ENCODE results near the gene ZNF182.
A peak's percentile ranks its signal among the peaks of the same experiment; 100 is the strongest.
"Not testable (repeated sequence)": the region's sequence is repeated elsewhere in the genome, so short reads cannot be mapped to it uniquely, and the experiment has no call there.

Gene ZNF182

GRCh38 chrX:48030237-48030636 is 26.4 kb upstream of the ZNF182 start:
- peaks cover 55% of the 10 kb centered on the region for H3K9me3 Mint-ChIP-seq
- H3K27ac Mint-ChIP-seq = no peak overlapping the region
- TF ChIP-seq CTCF (IDR thresholded peaks at IDR 0.05) = no peak
- DNase-seq = no peak
- no peak overlapping the region for H3K4me3 Mint-ChIP-seq
- H3K27me3 Mint-ChIP-seq (ENCODE audit: low read depth, poor library complexity) = no peaks in the 10 kb centered on the region
- H3K4me1 Mint-ChIP-seq = peaks cover 5% of the 10 kb centered on the region
- H3K36me3 Mint-ChIP-seq (ENCODE audit: low read depth) = peaks cover 13% of the 10 kb centered on the region

GRCh38 chrX:48028091-48028490 is 24.3 kb upstream of the ZNF182 start:
- H3K27ac Mint-ChIP-seq = no peak overlapping the region
- no peaks in the 10 kb centered on the region for H3K27me3 Mint-ChIP-seq (ENCODE audit: low read depth, poor library complexity)
- peaks cover 7% of the 10 kb centered on the region for H3K36me3 Mint-ChIP-seq (ENCODE audit: low read depth)

GRCh38 chrX:48027545-48027944 is 23.8 kb upstream of the ZNF182 start:
- H3K4me1 Mint-ChIP-seq; H3K4me3 Mint-ChIP-seq; H3K36me3 Mint-ChIP-seq (ENCODE audit: low read depth); H3K27ac Mint-ChIP-seq; DNase-seq; H3K27me3 Mint-ChIP-seq (ENCODE audit: low read depth, poor library complexity): not testable (repeated sequence)
- peaks cover 53% of the 10 kb centered on the region for H3K9me3 Mint-ChIP-seq

More at GRCh38 chrX:48028091-48028490, 24.3 kb upstream of the ZNF182 start:
- H3K4me3 Mint-ChIP-seq = no peak overlapping the region
- peaks cover 53% of the 10 kb centered on the region for H3K9me3 Mint-ChIP-seq
- peaks cover 5% of the 10 kb centered on the region for H3K4me1 Mint-ChIP-seq
- no peak for TF ChIP-seq CTCF (IDR thresholded peaks at IDR 0.05)
- DNase-seq = no peak

- no peaks in the 10 kb centered on the region for H3K27me3 Mint-ChIP-seq (ENCODE audit: low read depth, poor library complexity)
- TF ChIP-seq CTCF (IDR thresholded peaks at IDR 0.05) = peak; percentile 47
- no peak overlapping the region for H3K4me3 Mint-ChIP-seq
- peaks cover 5% of the 10 kb centered on the region for H3K4me1 Mint-ChIP-seq
- H3K36me3 Mint-ChIP-seq (ENCODE audit: low read depth) = no peaks in the 10 kb centered on the region
- peaks cover 59% of the 10 kb centered on the region for H3K9me3 Mint-ChIP-seq
- H3K27ac Mint-ChIP-seq = no peak overlapping the region
- peak; percentile 33 for DNase-seq
Measured at GRCh38 chrX:48025561-48025960, 21.8 kb upstream of the ZNF182 start.

- no peak for TF ChIP-seq CTCF (IDR thresholded peaks at IDR 0.05)
- DNase-seq = no peak
- peaks cover 5% of the 10 kb centered on the region for H3K4me1 Mint-ChIP-seq
- no peaks in the 10 kb centered on the region for H3K27me3 Mint-ChIP-seq (ENCODE audit: low read depth, poor library complexity)
- no peaks in the 10 kb centered on the region for H3K36me3 Mint-ChIP-seq (ENCODE audit: low read depth)
- H3K4me3 Mint-ChIP-seq = peak overlapping the region; percentile 63
- H3K9me3 Mint-ChIP-seq = peaks cover 44% of the 10 kb centered on the region
- no peak overlapping the region for H3K27ac Mint-ChIP-seq
Measured at GRCh38 chrX:48022738-48023137, 18.9 kb upstream of the ZNF182 start.

- Mint-ChIP-seq H3K4me3 (no peak overlapping the region), H3K27me3 (ENCODE audit: low read depth, poor library complexity) (no peaks in the 10 kb centered on the region), H3K36me3 (ENCODE audit: low read depth) (no peaks in the 10 kb centered on the region), H3K4me1 (peaks cover 5% of the 10 kb centered on the region), H3K27ac (no peak overlapping the region), H3K9me3 (peaks cover 44% of the 10 kb centered on the region)
- no peak for TF ChIP-seq CTCF (IDR thresholded peaks at IDR 0.05)
- DNase-seq = no peak
Measured at GRCh38 chrX:48022100-48022499, 18.3 kb upstream of the ZNF182 start.

Data from nephron progenitor cell (in vitro differentiated cells).